ENCODE data around the gene MRPS23.

Gene MRPS23

DNA sequence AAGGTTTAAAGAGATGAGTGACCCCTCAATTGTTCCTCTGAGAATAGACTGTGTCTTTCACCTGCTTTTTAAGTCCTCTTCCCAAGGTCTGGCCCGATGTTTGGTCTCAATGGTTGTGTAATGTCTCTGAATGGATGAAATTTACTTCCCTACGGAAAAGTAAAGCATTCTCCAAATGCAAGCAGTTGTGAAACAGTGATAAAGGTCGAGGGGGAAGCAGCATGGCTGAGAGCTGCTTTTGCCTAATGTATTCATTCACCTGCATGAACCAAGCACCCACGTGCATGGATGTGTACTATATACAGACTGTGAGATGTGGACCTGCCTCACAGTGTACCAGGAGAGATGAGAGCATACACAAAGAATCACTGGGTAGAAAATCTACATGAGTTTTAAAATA is 11.4 kb downstream of the MRPS23 start:
- no peak for DNase-seq (ENCODE audit: low spot score)

DNA sequence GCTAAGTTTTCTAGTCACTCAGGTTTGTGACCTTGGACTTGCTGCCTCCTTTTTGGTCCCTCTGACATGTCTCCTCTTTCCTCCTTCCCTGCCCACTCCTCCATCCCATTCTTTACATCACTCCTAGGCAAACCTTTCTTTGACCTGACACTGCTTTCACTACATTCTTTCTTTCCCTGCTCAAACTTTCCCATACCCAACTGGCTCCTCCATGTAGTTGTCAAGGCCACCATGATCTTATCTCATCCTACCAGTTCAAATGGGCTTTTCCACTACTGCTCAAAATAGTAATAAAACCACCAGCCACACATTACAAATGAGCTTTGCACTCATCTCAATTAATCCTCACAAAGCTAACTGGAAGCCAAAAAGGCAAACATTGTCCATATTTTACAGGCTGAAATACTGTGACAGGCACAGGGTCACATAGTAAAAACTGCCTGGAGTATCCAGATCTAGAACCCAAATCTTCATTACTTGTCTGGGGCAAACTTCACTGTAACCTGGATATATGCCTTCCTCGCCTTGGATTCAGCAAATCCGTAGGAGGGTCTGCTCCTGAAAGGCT is 14.4 kb downstream of the MRPS23 start:
- no peak for DNase-seq (ENCODE audit: low spot score)

DNA sequence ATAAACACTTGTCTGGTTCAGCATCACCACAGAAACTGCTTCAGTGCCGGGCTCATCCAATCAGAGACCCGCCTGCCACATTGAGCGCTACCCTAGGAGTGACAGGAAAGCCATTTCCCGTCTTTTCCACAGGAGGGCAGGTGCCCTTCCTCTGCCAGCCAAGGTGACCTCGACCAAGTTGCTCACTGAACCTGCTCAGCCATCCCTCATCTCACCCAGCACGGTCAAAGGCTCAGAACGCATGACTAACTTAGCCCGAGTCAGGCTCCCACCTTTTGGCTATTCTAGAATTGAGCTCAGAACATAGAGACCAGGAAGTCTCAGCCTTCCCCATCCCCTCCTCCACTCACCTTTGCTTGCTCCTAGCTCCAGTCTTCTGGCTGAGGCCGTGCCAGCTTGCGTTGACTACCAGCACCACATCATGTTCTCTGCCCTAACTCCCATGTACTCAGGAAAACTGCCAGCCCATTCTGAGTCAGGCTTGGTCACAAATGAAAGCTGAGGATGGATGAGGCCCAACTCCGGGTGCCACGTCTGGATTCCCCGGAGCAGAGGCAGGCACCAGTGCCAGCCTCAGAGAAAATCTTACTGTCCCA is 15.6 kb downstream of the MRPS23 start:
- DNase-seq (ENCODE audit: low spot score) = peak; percentile 67

DNA sequence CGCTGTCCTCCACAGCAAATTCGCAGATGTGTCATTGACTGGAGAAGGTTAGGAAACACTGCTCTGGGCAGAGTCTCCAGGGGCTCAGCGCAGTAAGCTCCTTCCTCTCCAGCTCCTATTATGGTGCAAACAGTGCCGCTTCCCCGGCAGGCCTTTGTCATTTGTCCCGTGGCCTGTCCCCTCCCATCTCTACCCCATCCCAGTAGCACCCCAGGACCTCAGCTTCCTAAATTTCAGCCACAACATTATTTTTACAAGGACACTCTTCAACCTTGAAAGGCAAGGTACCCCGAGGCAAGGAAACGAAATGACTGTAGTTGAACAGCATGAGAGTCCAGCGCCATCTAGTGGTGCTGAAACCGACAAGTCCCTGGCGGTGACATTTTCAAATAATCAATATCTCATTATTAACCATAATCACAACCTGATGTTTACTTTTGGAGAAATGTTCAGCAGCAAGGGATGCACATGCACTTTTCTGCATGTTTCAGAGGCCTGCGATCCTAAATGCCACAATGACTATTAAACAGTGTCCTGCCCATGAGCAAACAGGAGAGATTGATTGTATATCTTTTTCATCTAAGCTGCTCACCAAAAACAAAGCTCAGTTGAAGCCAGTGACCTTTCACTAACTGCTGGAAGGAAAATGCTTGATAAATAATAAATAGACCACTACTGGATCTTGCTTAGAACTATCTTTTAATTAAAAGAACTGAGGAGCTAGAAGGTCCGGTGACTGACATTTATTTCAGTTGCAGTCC is 16.5 kb downstream of the MRPS23 start:
- peak; percentile 88 for DNase-seq (ENCODE audit: low spot score)

DNA sequence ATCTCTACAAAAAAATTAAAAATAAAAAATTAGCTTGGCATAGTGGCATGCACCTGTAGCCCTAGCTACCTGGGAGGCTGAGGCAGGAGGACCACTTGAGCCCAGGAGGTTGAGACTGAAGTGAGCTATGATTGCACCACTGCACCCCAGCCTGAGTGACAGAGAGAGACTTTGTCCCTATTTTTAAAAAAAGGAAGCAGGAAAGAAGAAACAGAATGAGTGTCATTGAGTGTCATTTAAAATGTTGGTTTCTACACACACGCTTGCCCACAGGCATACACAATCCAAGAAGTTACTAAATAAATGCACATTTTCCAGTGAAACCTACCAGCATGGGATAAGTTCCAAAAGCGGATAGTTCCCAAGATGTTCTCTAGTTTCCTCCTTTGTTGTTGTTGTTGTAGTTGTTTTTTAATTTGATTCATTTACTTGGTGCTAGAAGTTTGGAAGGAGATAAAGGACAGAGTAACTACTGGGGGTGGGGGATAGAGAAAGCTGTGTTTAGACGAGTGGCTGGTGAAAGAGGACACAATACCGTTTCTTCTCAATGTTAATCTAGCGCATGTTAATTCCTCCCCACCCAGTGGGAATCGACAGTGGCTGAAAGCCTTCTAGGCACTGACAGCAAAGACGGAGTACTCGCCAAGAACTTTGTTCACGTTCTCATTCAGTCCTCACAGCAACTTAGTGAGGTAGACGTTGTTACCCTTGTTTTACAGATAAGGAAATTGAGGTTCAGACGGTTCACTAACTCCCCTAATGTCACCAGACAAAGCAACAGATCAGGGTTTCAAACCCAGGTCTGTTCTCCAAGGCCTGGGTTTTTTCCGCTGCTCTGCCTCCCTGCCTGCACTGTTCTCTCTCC is 17.3 kb downstream of the MRPS23 start:
- peak; percentile 29 for DNase-seq (ENCODE audit: low spot score)

DNA sequence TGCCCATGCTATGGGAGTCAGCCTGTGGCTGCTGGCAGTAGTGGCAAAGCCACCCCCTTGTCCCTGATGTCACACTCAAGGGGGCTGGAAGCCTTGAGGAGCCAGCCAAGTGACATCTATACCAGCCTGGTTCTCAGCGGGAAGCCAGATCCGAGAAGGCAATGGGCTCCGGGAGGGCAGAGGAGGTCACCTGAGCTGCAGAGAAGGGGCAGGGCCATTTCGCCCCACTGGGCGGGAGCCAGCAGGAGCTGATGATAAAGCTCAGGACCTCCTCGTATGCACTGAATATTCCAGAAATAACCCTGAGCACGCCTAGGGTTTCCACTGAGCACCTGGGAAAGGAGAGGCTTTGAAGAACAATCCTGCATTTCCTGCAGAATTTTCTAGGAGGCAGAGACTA is 19.0 kb downstream of the MRPS23 start:
- no peak for DNase-seq (ENCODE audit: low spot score)

DNA sequence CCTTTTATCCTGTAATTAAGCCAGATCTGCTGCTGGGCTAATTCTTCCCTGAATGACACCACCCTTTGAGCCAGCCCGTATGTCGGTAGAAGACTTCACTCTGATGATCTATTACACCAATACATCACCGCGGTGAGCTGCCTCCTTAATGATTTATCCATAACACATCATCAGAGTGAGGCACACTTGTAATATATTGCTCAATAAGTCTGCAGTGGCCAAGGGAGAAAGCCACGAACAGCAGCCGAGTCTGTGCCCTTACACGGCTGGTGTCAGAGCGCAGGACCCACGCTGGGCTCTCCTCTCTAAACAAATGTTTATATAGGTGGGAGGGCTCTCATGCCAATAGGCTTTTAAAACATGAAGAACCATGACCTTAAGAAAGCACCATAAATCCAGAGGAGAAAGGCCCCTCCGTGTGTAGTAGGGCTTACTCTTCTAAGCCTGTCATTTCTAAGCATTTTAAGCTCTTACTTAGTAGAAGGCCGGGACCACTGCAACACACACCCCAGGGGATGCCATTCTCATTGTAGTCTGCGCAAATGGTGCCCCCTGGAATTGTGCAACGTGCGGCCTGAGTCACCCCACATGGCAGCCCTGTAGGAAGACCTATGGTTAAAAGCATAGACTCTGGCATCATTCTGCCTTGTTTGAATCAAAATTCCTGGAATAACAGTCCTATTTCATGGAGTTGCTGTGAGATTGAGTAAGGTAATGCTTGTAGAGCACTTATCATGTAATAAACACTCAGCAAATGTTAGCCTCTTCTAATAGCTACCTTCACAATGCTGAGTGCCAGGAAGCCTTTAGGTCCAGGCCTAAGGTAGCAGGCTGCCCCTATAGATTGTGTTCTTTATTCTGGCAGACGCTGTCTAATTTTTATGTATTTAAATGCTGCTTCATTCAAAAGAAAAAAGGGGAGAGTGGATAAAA is 26.1 kb downstream of the MRPS23 start:
- DNase-seq (ENCODE audit: low spot score) = no peak

DNA sequence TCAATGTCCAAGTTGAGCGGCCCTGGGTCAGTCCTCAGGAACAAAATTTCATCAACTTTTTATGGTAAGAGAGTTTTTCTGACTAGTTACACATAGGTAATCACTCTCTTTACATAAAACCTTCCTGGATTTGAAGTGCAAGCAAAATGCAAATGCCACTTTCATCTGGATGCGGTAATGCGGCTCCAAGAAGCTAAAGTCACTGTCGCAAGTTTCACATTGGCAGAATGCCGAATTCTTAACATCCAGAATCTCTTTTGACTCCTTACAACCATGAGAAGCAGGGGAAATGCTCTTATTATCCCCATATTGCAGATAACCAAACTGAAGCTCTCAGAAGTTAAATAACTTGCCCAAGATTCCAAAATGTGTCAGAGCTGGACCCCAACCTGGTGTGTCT is 30.0 kb downstream of the MRPS23 start:
- no peak for DNase-seq (ENCODE audit: low spot score)

DNA sequence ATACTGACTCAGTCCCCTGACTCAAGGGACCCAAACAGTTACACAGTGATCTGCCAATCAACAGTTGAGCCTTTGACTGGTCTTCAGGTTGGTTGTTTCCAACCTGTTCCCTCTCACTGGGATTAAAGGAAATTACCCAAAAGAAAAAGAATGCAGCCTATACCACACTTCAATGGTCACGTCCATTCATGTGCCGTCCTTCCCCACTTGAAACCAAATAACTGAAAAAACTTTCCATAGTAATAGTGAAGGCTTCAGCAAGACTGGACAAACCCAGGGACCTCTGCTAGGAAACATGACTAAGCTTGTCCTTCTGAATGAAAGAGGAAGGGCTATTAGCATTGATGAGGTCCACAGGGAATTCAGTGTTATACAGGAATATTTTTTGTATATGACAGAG is 30.6 kb downstream of the MRPS23 start:
- DNase-seq (ENCODE audit: low spot score) = no peak

DNA sequence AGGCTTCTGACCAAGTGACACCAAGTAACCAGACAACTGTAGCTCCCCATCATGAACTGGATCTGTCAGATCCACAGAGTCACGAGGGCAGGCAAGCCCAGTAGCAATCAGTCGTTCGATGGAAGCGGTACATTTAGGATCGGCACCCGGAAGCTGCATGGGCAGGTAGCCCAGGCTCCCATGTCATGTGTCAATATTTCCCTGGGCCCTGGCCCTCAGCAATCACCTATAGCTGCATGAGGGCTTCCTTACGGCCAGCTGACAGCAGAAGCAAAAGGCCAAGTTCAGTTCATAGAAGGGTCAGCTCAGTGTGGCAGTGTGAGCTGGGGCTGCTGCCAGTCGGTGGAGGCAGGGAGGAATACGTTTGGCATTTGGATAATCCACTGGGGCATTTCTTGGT is 31.8 kb downstream of the MRPS23 start:
- DNase-seq (ENCODE audit: low spot score) = no peak

DNA sequence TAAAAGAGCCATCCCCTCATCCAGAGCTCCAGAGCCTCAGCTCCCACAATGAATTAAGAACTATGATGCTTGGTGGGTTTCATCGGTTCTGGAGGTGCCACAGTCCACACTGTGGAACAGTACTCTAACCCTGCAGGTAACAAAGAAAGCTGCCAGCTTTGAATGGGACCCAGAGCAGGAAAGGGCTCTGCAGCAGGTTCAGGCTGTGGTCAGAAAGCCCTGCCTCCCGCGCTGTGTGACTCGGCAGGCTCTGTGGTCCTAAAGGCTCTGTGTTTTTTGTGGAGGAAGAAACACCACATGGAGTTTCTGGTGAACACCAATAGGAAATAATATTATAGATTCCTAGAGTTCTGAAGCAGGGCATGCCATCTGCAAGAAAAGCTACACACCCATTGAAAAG is 32.5 kb downstream of the MRPS23 start:
- DNase-seq (ENCODE audit: low spot score) = no peak

DNA sequence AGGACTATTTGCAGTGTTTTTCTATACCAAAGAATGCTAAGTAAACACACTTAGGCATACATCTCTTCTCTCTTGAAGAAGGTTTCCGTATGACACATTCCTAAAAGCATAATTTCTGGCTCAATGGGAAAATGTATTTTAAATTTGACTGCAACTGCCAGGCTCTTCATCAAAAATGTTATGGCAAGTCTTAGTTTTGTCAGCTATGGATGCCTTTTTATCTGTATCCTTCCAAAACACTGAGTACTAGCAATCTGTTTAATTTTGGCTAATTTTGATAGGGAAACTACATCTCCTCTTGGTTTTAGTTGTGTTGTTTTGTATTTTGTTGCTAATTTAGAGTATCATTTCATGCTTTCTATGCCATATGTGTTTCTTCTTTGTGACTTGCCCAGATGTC is 35.4 kb downstream of the MRPS23 start:
- no peak for DNase-seq (ENCODE audit: low spot score)

DNA sequence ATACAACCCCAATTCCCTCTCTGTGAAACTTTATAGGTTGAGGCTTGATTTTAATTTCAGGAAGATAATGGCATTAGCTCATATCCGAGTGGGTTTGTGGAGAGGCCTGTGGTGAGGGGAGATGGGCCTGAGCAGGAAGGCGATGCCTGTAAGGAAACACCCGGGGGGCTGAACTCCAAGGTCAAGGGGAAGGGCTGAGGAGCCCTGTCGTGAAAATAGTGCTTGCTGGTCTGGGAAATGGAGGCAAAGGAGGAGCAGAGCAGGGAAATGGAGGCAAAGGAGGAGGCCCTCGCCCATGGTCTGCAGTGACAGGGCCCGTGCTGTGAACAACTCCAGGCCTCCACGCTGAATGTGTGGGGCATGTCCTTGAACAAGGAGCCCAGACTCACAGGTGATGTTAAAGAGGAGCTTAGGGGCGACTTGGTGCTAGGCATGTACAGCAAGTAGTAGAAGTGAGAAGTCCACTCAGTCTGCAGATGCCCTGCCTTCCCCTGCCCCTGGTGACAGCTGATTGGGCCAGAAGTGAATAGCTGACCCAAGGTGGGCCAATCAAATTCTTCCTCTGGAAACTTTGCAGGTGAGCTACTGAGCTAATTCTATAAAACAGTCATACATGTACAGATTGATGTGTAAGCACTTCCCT is 38.1 kb downstream of the MRPS23 start:
- DNase-seq (ENCODE audit: low spot score) = no peak

DNA sequence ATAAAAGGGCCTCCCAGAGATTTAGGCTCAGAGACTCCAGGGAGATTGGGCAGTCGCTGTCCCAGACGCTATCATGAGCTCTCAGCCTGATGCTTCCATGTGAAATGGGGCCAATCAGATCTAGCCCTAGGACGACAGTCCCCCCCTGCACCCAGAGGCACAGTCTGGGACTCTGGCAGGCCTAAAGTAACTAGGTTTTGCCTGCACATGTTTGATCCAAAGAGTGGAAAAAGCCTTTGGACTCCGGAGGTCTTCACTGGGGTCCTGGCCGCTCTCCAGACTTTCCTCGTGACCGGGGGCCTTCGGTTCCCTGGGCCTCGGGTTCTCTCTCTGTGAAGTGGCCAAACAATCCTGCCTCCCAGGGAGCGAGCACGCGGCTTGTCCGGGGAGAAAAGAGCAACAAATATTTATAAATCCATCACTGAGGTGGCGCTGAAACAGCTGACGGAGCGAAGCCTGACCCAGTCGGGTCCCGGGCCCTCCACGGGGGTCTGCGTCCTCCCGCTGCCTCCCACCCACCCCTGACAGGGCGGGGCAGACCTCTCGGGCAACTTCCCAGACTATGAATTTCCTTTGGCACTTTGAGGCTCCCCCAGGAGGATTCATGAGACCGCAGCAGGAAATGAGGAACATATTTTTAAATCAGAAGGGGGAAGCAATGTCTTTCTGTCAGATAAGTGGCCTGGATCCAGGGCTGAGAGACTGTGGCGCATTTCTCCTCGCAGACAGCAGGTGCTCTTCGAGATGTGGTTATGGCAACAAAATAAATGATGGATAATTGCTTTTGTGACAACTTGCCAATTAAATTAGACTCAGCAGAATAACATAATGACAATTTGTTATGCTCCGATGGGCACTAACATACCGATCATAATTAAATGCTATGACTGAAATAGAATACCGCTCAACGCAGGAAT is 38.9 kb downstream of the MRPS23 start:
- peak; percentile 67 for DNase-seq (ENCODE audit: low spot score)

DNA sequence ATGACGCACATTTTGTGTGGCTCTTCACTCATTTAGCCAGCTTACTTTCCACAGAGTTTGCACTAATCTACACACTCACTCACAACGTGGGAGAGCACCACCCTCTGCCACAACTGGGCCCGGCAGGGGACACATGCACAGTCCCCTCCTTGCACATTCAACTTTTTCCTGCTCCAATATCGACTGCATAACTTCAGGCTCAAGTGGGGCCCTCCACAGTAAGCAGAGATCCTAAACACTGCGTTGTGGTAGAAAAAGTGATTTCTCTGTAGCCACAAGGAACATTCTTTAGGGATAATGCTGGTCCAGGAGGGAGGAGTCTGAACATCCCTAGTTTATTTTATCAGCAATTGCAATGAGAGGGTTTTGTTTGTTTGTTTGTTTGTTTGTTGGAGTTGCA is 40.0 kb downstream of the MRPS23 start:
- no peak for DNase-seq (ENCODE audit: low spot score)

DNA sequence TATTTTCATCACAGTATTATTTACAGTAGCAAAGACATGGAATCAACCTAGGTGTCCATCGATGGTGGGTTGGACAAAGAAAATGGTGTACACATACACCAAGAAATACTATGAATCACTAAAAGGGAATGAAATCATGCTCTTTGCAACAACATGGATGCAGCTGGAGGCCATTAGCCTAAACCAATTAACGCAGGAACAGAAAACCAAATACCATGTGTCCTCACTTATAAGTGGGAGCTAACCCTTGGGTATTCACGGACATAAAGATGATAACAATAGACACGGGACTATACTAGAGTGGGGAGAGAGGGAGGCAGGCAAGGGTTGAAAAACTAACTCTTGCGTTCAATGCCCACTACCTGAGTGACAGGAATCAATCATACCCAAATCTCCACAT is 41.0 kb downstream of the MRPS23 start:
- no peak for DNase-seq (ENCODE audit: low spot score)

DNA sequence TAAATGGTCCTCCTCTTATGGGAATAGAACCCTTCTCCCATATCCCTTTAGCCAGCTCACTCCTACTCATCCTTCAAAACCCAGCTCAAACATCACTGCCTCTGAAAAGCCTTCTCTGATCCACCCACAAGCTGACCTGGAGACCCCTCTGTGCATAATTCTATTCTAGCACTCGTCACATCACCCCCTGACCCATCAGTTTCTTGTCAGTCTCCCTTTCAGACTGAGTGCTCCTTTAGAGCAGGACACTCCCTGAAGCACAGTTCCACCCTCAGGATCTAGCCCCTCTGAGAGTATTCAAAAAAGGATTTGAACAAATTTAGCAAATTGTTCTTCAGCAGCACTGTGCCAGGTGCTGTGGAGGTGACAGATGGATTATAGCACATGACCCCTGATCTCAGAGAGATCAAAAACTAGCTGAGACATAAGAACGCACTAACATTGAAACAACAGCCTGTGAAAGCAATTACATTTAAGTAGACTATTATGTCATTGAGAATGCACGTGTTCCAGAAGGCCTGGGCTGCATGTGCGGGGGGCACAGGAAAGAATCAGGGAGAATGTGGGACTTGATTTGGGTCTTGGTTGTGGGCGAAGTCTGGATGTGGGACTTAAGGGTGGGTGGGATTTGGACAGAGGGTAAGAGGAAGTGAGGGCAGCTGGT is 43.5 kb downstream of the MRPS23 start:
- DNase-seq (ENCODE audit: low spot score) = no peak

DNA sequence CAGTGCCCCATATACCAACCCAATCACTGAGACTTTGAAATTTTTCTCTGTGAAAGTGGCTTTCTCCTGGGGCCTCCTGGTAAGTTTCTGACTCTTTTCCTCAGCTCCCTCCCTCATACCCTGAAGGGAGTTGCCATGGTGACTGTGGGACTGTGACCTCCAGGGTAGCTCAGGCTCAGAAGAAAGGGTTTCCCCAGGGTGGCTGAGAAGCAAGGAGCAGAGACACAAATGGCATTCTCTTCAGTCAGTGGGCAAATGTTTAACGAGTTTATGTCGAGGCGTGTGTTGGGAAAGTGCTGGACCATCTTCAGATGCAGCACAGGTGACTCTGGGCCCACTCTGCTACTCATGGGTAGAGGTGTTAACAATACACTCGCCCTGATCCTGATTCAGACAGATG is 46.8 kb downstream of the MRPS23 start:
- no peak for DNase-seq (ENCODE audit: low spot score)

DNA sequence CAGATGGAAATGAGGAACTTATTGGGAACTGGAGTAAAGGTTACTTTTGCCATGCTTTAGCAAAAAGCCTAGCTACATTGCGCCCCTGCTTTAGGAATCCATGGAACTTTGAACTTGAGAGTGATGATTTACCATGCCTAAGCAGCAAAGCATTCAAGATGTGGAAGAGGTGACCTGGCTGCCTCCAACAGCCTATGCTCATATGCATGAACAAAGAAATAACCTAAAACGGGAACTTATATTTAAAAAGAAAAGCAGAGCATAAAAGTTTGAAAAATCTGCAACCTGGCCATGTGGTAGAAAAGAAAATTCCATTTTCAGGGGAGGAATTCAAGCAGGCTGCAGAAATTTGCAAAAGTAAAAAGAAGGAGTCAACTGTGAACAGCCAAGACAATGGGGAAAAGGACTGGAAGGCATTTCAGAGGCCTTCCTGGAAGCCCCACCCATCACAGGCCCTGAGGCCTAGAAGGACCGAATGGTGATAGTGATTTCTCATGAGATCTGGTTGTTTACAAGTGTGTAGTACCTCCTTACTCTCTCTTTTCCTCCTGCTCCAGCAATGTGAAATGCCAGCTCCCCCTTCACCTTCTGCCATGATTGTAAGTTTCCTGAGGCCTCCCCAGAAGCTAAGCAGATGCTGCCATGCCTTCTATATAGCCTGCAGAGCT is 48.7 kb downstream of the MRPS23 start:
- no peak for DNase-seq (ENCODE audit: low spot score)

Data from Ammon's horn (tissue), 1 donor.